ENCODE measurements around the gene ICAM5.

The ICAM5 gene

GRCh38 chr19:10274589-10274988 lies 15.2 kb upstream of the ICAM5 start:
- Histone ChIP-seq H4K20me1 (ENCODE audit: insufficient read depth, low read length) (no peaks in the 10 kb centered on the region), H3K36me3 (replicated peaks; ENCODE audit: insufficient read depth, low read length) (no peaks in the 10 kb centered on the region), H2AFZ (ENCODE audit: low read length) (no peak overlapping the region), H3K27me3 (replicated peaks; ENCODE audit: insufficient read depth, low read length) (no peaks in the 10 kb centered on the region), H3K4me3 (ENCODE audit: low read length) (no peak overlapping the region), H3F3A (ENCODE audit: insufficient read depth, low read length) (no peaks in the 10 kb centered on the region), H3K27ac (ENCODE audit: low read length) (no peak overlapping the region), H3K79me2 (ENCODE audit: low read length) (peaks cover 8% of the 10 kb centered on the region; the same call in 1 of the 2 replicates), H3K9me2 (replicated peaks; ENCODE audit: insufficient read depth, low read length) (no peaks in the 10 kb centered on the region), H3K9me3 (replicated peaks; ENCODE audit: insufficient read depth, low read length) (no peaks in the 10 kb centered on the region), H3K4me1 (ENCODE audit: low read length) (0 out of 2 replicates have a peak, but pooled peaks cover 13% of the 10 kb centered on the region), H3K4me2 (ENCODE audit: low read depth, low read length) (no peak overlapping the region), H3K9ac (ENCODE audit: low read length) (no peak overlapping the region)
- TF ChIP-seq CTCF (IDR thresholded peaks at IDR 0.05; ENCODE audit: low read length) (no peak), EZH2phosphoT487 (IDR thresholded peaks at IDR 0.05; ENCODE audit: low read length) (no peak), EZH2 (optimal IDR thresholded peaks at IDR 0.05; ENCODE audit: low read depth, low read length) (no peak)
- DNase-seq = no peak

GRCh38 chr19:10277795-10278589 lies 11.8 kb upstream of the ICAM5 start:
- TF ChIP-seq EZH2phosphoT487 (IDR thresholded peaks at IDR 0.05; ENCODE audit: low read length) (no peak), EZH2 (optimal IDR thresholded peaks at IDR 0.05; ENCODE audit: low read depth, low read length) (no peak), CTCF (IDR thresholded peaks at IDR 0.05; ENCODE audit: low read length) (no peak)

DNA sequence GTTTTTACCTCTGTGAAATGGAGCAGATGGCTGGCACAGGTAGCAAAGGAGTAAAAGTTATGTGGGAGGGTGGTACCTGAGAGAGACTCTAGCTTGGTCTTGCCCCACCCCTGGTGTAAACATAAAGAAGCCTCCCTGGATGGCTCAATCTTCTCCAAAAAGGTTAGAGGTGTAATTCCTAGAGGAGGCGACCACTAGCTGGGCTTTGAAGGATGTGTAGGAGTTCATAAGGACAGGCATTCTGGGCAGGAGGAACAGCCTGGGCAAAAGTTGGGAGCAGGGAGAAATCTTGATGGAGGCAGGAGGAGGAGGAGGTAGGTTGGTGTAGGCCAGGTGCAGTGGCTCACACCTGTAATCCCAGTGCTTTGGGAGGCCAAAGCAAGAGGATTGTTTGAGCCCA lies 10.8 kb upstream of the ICAM5 start:
- Histone ChIP-seq H3K36me3 (replicated peaks; ENCODE audit: insufficient read depth, low read length) (no peaks in the 10 kb centered on the region), H3K9me2 (replicated peaks; ENCODE audit: insufficient read depth, low read length) (no peaks in the 10 kb centered on the region), H3K4me2 (ENCODE audit: low read depth, low read length) (no peak overlapping the region), H3K27me3 (replicated peaks; ENCODE audit: insufficient read depth, low read length) (no peaks in the 10 kb centered on the region), H3K9me3 (replicated peaks; ENCODE audit: insufficient read depth, low read length) (no peaks in the 10 kb centered on the region), H2AFZ (ENCODE audit: low read length) (no peak overlapping the region), H3K4me3 (ENCODE audit: low read length) (no peak overlapping the region), H3K27ac (ENCODE audit: low read length) (no peak overlapping the region), H3K79me2 (ENCODE audit: low read length) (no peaks in the 10 kb centered on the region), H3K4me1 (ENCODE audit: low read length) (no peaks in the 10 kb centered on the region), H3F3A (ENCODE audit: insufficient read depth, low read length) (no peaks in the 10 kb centered on the region; the same call in 1 of the 2 replicates), H4K20me1 (ENCODE audit: insufficient read depth, low read length) (no peaks in the 10 kb centered on the region), H3K9ac (ENCODE audit: low read length) (no peak overlapping the region)
- no peak for DNase-seq
- TF ChIP-seq EZH2phosphoT487 (IDR thresholded peaks at IDR 0.05; ENCODE audit: low read length) (no peak), EZH2 (optimal IDR thresholded peaks at IDR 0.05; ENCODE audit: low read depth, low read length) (no peak), CTCF (IDR thresholded peaks at IDR 0.05; ENCODE audit: low read length) (no peak)

More at GRCh38 chr19:10277795-10278589, 11.8 kb upstream of the ICAM5 start:
- Histone ChIP-seq H3K9ac (ENCODE audit: low read length) (no peak overlapping the region), H3K9me3 (replicated peaks; ENCODE audit: insufficient read depth, low read length) (no peaks in the 10 kb centered on the region), H3K79me2 (ENCODE audit: low read length) (peaks cover under 1% of the 10 kb centered on the region; the same call in 1 of the 2 replicates), H3F3A (ENCODE audit: insufficient read depth, low read length) (no peaks in the 10 kb centered on the region; the same call in 1 of the 2 replicates), H3K4me1 (ENCODE audit: low read length) (no peaks in the 10 kb centered on the region), H3K36me3 (replicated peaks; ENCODE audit: insufficient read depth, low read length) (no peaks in the 10 kb centered on the region), H4K20me1 (ENCODE audit: insufficient read depth, low read length) (no peaks in the 10 kb centered on the region), H3K27me3 (replicated peaks; ENCODE audit: insufficient read depth, low read length) (no peaks in the 10 kb centered on the region), H3K4me2 (ENCODE audit: low read depth, low read length) (no peak overlapping the region), H2AFZ (ENCODE audit: low read length) (no peak overlapping the region), H3K4me3 (ENCODE audit: low read length) (no peak overlapping the region), H3K9me2 (replicated peaks; ENCODE audit: insufficient read depth, low read length) (no peaks in the 10 kb centered on the region), H3K27ac (ENCODE audit: low read length) (no peak overlapping the region)
- no peak for DNase-seq

All from MM.1S (cell line).